Prostate gland (tissue), 2 donors: ENCODE data around the gene GAK.

Experiments used
- POLR2A ChIP-seq: fragments of 450-650 bp; IDR thresholded peaks from one replicate; pipeline ENCODE4 v1.6.1; 2016; ENCODE audit warnings: antibody characterized with exemption, mild to moderate bottlenecking
- TF ChIP-seq, protein P1 (sequence below), 4 experiments: fragments of 200-600 bp in 2 of 4; fragments of 450-650 bp in 2 of 4; sonication (generic) in 2 of 4; IDR thresholded peaks; 1 replicate in 3 of 4; 2 replicates in 1 of 4; pipeline ENCODE4 v1.5.1; 2016 to 2019; ENCODE audit warnings: antibody characterized with exemption in 4 of 4, mild to moderate bottlenecking in 2 of 4, moderate library complexity in 2 of 4

DNA sequence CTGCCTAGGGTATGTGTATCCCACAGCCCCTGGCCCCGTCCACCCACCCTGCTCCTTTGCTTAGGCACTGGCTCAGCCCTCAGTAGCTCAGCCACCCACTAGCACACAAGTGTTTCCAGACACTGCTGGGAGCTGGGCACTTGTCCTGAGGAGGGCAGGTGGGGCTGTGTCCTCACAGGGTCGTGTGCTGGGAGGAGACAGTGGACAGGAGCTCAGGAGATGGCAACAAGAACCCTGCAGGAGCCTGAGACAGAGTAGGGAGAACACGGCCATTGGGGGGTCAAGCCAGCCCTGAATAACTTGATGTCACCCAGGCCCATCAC is 100.7 kb downstream of the GAK start:
- TF ChIP-seq, protein P1, sequence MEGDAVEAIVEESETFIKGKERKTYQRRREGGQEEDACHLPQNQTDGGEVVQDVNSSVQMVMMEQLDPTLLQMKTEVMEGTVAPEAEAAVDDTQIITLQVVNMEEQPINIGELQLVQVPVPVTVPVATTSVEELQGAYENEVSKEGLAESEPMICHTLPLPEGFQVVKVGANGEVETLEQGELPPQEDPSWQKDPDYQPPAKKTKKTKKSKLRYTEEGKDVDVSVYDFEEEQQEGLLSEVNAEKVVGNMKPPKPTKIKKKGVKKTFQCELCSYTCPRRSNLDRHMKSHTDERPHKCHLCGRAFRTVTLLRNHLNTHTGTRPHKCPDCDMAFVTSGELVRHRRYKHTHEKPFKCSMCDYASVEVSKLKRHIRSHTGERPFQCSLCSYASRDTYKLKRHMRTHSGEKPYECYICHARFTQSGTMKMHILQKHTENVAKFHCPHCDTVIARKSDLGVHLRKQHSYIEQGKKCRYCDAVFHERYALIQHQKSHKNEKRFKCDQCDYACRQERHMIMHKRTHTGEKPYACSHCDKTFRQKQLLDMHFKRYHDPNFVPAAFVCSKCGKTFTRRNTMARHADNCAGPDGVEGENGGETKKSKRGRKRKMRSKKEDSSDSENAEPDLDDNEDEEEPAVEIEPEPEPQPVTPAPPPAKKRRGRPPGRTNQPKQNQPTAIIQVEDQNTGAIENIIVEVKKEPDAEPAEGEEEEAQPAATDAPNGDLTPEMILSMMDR (IDR thresholded peaks at IDR 0.05), result no peak
- no peak for TF ChIP-seq POLR2A
